ENCODE measurements around the gene SARDH.
A peak's percentile ranks its signal among the peaks of the same experiment; 100 is the strongest.
"Not testable (repeated sequence)": the region's sequence is repeated elsewhere in the genome, so short reads cannot be mapped to it uniquely, and the experiment has no call there.

Gene SARDH

DNA sequence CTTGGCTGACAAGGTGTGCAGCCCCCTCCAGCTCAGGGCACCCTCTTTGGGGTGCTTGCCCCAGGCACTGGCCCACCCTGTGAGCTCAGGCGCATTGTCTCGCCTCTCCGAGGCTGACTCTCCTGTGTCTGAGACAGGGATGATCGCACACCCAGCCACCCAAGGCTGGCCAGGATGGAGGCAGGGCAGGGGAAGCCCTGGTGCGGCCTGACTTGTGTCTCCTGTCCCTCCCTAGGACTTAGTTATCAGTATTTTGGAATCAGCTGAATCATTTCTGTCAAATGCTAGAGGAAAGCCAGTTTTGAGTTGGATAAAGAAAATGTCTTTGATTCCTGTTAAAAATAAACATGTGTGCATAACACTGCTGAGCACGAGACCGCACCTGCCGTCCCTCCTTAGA, 104.5 kb downstream of the SARDH start:
- no peak for DNase-seq (ENCODE audit: low read depth in 3 of 3)

DNA sequence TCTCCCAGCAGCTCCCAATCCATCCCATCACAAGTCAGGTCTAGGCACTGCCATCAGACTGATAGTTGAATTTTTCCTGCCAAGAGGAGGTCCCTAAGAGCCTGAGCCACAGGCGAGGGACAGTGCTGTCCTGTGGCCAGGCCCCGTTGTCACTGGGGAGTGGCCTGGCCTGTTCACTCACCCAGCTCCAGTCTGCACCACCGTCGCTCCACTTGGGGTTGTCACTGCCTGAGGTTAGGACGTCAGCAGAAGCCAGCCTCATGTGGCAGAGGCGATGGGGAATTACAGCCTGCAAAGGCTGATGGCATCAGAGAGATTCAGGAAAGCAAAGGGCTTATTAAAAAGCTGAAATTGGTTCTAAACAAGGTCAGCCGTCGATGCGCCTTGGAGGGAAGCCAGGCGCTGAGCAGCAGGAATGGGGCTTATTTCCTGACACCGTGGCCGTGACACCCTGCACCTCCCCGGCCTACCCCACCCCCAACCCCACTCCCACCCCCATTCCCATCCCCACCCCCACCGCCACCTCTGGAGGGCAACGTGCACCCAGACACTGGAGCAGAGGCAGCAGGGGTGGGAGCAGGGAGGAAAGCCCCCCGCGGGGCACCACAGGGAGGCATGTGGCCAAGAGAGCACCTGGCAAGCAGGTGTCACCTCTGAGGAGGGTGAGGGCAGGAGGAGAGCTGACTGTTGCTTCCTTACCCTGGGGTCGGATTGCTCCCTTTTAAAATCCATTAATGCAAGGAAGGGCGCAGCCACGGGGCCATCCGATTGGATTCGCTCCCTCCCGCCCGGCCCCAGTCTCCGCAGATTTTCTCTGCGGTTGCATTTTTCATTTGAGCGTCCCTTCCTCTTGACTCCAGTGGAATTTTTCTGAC, 105.1 kb downstream of the SARDH start:
- no peak for DNase-seq (ENCODE audit: low read depth in 3 of 3)

DNA sequence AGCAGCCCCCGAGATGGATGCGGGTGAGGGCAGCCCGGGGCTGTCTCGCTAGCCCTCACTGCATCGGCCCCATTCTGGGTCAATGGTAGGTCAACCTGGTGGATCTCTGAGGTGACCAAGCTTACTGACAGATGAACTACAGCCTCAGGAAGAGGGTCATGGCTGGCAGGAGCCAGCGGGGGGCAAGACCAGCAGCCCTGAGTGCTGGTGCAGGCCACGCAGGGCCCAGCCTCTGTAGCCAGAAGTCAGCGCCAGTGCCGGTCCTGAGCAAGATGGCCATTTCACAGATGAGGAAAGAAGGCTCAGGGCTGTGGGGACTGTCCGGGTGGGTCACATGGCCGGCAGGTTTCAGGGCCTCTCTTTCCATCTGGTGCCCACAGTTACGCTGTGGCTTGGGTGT, 107.0 kb downstream of the SARDH start:
- no peak for DNase-seq (ENCODE audit: low read depth in 3 of 3)

DNA sequence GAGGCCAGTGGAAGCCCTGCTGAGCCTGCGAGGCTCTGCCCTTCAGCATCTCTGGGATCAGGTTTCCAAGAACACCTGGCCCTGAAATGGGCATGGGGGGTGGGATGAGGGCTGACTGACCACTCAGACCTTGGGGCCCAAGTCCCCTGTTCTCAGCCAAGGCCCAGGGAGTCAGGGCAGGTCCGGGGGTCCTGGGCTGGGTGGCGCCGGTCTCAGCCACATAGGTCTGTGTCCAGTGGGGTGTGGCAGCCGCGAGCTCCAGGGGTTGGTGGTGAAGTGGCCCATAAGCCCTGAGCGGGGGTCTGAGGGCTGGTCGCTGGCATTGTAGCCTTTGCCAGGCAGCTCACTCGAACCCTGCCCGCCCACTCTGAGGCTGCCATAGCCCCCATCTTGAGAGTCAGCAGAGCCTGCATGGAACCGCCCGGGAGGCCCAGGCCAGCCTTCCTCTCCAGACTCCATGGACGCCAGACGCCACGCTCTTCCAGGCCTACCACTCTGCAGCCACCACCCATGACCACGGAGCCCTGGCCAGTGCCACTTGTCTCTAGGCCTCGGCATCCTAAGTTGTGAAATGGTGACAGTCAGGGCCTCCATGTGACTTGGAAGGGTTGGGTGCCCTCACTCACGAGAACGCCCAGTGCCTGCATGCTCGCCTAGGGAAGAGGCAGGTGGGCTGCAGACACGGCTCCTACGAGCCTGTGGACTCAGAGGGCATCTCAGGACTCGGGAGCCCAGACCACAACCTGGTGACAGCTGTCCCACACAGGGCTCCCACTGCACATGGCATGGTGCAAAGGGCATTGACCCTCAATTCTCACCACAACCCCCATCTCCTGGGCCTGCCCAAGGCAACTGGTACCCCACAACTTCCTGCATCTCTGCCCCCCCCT, 108.7 kb downstream of the SARDH start:
- DNase-seq (ENCODE audit: low read depth in 3 of 3) = no peak

DNA sequence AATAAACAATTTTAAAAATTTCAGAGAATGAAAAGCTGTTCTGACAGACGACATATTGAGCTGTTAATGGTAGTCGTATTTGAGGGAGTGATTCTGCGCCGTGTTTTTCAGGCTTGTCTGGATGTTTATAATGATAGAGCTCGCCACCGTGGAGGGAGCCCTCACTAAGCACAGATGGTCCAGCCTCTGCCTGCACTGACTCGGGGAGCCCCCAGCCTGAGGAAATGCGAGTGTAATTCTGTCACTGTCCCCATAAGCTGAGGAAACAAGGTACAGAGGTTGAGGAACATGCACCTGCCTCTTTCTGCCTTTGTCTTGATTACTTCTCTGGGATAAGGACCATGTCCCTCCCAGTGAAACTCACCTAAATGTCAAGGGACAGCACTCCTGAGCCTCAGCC, 109.4 kb downstream of the SARDH start:
- no peak for DNase-seq (ENCODE audit: low read depth in 3 of 3)

DNA sequence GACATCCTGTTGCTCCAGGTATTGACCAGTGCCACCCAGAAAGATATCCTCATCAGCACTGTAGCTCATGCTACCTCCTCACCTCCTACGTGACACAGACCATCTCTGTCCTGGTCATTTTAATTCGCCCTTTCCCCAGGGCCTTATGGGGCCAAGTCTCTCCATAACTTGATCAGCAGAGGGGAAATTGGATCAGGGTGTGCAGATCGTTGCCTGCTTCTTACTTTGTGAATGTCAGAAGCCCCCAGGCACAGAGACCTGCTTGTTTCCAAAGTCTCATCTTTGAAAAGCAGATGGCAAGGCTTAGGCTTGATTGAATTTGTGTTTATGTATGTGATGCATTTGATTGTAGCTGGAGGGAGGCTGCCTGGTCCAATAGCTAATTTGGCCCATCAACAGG, 110.8 kb downstream of the SARDH start:
- DNase-seq (ENCODE audit: low read depth in 3 of 3) = no peak

DNA sequence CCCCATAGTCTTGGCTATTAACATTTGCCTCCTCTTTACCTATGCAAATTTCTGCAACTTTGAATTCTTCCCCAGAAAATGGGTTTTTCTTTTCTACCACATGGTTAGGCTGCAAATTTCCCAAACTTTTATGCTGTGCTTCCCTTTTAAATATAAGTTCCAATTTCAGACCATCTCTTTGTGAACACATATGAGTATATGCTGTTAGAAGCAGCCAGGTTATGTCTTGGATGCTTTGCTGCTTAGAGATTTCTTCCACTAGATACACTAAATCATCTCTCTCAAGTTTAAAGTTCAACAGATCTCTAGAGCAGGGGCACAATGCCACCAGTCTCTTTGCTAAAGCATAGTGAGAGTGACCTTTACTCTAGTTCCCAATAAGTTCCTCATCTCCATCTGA, 112.1 kb downstream of the SARDH start:
- DNase-seq (ENCODE audit: low read depth in 3 of 3) = not testable (repeated sequence)

DNA sequence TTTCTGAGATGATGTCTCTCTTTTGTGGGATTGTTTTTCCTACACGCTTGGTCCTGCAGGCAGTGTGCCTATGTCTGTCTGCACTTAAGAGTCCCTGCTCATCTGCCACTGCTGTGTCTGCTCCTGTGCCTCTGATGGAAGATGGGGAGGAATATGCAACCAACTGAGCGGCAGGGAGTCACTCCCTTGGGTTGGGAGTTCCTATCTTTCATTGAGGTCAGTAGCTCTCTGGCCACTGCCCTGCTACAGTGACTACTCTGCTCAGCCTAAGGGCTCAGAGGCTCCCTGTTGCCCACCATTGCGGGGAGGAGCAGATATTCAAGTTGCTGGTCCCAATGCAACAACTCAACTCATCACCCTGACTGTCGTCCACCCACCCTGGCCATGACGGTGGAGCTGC, 115.6 kb downstream of the SARDH start:
- no peak for DNase-seq (ENCODE audit: low read depth in 3 of 3)

DNA sequence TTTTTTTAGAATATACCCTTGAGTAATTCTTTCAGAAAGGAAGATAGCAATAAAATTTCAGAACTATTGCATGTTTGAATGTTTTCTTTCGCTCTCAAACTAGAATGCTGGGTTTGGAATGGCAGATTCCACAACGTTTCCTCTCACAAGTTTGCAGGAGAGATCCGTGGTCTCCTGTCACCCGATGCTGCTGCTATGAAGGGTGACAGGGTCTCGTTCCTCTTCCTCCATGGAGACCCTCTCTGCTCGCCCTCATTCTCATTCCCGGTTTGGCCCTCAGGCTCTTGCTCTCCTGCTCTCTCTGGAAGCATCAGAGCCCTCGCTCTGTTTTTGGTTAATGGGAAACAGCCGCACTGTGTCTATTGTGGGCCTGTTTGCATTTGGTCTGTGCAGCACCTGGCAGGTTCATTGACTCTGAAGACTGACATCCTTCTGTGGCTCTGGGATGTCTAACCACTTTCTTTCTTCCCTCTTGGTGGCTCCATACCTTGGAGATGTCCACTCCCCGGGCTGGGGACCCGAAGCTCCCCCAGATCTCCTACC, 116.4 kb downstream of the SARDH start:
- DNase-seq (ENCODE audit: low read depth in 3 of 3) = no peak

DNA sequence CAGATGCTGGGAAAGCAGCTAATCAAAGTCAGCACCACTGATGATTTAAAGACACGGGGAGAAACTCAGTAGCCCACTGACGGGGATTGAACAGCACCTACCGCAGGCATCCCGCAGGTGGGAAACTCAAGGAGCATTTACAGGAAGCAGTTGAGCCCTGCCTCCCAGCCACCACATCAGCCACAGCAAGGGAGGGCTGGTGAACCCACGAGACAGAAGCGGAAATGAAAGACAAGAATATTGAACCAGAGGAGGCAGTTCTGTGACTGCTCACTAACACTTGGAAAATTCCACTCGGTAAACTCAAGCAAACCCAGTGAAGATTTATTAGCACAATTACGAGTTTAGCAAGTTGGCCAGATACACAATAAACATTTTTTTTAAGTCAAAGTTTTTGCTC, 118.4 kb downstream of the SARDH start:
- peak in 2 of 3 experiments; percentile 40 to 56 for DNase-seq (ENCODE audit: low read depth in 3 of 3)

DNA sequence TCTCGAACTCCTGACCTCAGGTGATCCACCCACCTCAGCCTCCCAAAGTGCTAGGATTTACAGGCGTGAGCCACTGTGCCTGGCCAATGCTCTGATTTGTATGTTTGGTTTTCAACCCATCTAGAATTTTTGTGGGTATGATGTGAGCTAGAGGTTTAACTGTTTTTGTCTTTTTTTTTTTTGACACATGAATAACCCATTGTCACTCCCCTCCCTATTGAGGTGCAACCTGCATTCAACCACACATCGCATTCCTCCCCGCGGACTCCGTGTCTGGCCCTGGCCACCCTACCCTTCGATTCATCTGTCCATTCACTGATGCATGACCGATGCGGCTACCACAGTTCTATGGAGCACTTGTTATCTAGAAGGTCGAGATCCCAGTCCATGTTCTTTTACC, 119.4 kb downstream of the SARDH start:
- no peak for DNase-seq (ENCODE audit: low read depth in 3 of 3)

DNA sequence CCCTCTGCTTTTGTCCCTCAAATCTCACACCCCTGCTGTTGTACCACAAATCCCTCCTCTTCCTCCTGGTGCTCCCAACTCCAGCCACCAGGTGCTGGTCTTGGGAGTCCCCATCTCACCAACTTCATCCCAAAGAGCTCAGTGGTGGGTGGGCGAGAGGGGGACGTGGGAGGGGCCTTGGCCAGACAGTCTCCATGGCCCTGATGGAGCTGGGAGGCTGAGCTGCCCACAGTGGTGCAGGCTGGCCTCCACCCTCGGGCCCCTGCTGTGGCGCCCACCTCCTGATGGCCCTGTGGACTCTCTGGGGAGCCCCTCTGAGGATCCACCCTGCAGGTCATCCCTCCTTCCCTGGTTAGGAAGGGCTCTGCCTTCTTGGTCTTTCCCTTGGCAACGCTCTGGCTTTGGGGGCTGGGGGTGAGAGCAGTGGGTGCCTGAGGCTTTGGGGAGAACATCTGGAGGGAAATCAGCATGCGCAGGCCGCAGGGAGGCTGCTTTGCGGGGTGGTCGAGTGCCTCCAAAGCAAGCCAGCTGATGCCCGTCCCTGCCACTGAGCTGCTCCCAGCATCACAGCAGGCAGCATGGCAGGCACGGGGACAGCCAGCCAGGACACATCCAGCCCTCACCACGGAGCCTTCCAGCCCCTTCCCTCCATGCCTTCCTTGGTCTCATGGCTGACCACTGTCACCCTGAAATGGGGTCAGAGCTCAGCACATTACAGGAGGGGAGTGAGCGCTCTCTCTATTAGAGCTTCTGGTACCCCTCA, 121.3 kb downstream of the SARDH start:
- DNase-seq (ENCODE audit: low read depth in 3 of 3) = no peak

DNA sequence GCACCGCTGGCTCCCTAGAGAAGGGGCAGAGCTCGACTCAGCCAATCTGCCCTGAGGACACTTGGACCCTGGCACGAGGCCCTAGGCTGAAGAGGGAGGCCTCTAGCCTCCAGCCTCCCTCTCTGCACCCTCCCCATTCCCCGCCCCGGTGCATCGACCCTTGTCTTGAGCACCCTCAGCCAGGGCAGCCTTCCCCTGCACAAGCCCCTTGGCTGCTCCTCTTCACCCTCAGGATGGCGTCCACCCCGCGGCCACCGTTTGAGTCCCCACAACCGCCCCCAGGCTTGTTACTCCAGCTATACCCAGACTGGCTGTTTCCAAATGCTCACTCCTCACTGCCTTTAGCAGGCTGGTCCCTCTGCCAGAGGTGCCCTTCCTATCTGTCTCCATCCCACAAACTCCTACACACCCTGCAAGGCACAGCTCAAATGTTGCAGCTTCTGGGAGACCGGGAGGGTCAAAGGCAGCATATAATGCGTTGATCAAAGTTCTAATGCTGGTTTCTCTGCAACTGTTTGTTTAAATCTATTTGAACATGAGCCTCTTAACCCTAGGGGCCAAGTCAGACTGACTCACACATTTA, 122.5 kb downstream of the SARDH start:
- DNase-seq (ENCODE audit: low read depth in 3 of 3) = no peak

DNA sequence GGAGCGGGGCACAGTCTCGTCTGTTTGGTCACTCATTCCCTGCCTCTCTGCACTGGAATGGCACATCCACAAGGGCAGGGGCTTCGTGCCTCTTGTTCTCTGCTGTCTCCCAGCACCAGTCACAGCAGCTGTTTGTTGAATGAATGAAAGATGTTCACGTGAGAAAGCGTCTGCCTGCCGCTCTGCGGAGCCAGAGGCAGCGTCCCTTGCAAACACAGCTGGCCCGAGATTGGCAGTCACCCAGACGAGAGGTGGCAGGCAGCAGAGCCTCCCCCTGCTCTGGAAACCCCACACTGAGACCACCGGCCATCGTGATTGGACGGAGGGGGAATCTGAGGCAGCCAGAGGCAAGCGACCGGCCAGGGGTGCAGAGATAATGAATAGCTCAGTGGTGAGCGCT, 123.0 kb downstream of the SARDH start:
- no peak for DNase-seq (ENCODE audit: low read depth in 3 of 3)

DNA sequence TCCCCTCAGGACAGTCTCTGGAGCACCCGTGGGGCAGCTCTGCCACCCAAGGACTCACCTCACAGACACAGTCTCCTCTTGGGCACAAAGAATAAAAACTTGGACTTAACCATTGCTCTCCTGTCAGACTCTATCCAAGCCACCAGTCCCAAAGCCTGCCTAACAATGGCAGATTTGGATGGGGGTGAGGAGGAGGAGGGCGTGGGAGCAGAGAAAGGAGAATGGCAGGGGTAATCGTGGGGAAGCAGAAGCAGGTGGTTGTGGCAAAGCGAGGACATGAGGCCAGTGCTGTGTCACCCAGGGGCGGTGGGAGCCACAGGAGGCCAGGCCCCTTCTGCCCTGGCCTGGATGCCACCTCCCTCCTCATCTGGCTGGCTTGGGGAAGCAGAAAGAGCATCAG, 123.5 kb downstream of the SARDH start:
- no peak for DNase-seq (ENCODE audit: low read depth in 3 of 3)

DNA sequence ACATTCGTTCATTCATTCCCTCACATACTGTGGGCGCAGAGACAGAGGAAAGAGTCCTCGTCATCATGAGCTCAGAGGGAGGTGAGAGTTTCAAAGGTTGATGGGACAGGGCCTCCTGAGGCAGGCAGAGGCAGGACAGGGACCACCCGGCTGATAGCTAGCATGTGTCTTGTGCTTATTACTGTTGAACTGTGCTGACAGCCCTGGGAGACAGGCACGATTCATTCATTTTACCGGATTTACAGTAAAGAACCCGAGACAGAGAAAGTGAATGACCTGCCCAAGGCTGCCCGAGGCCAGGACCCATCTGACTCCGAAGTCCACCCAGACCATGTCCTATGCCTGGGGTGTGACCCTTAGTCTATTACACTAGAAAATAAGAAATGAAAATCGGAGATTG, 124.1 kb downstream of the SARDH start:
- DNase-seq (ENCODE audit: low read depth in 3 of 3) = no peak
